Measurements from ENCODE around the gene HBD.

DNA sequence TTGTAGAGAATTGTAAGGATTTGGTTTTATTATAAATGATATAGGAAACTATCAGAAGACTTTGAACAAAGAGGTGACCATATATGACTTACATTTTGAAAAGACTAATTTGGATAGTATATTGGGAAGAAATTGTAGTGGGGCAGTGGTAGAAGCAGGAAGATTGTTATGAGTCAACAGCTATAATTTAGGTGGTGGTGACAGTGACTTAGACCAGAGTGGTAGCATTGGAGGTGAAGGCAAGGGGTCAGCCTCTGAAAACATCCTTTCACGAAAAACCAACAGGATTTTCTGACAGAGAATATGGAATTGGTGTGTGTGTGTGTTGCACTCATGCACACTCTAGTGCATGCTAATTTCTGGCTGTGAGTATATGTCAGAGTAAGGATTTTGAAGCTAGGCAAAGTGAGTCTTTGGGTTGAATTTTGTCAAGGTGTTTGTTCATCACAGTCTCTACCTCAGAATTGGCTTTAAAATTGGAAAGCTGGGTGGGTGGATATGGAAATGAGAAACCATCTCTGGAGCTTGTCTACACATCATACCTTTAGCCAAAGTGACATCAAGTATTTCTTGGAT is 43.6 kb upstream of the HBD start:
- TF ChIP-seq EZH2 (IDR thresholded peaks at IDR 0.05; ENCODE audit: insufficient read depth, poor library complexity, severe bottlenecking) (no peak), EZH2phosphoT487 (IDR thresholded peaks at IDR 0.05; ENCODE audit: insufficient read depth, low read depth) (no peak)
